ENCODE data around the gene LIN37. TPM values are rescaled to one million over a fixed set of nuclear protein-coding genes. Genes with fewer than 3 reads are reported as not detected.

The LIN37 gene
- total RNA-seq, 1 donor from 2014 or later = 11.4 TPM

DNA sequence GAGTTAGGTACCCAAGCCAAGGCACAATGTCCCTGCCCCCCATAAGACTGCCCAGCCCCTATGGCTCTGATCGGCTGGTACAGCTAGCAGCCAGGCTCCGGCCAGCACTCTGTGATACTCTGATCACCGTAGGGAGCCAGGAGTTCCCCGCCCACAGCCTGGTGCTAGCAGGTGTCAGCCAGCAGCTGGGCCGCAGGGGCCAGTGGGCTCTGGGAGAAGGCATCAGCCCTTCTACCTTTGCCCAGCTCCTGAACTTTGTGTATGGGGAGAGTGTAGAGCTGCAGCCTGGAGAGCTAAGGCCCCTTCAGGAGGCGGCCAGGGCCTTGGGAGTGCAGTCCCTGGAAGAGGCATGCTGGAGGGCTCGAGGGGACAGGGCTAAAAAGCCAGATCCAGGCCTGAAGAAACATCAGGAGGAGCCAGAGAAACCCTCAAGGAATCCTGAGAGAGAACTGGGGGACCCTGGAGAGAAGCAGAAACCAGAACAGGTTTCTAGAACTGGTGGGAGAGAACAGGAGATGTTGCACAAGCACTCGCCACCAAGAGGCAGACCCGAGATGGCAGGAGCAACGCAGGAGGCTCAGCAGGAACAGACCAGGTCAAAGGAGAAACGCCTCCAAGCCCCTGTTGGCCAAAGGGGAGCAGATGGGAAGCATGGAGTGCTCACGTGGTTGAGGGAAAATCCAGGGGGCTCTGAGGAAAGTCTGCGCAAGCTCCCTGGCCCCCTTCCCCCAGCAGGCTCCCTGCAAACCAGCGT lies 33.6 kb upstream of the LIN37 start:
- Mint-ChIP-seq H3K27me3 (ENCODE audit: insufficient read depth, low read depth) (peaks cover 11% of the 10 kb centered on the region), H3K36me3 (peaks cover 4% of the 10 kb centered on the region), H3K4me3 (peak overlapping the region; percentile 76), H3K4me1 (peaks cover 46% of the 10 kb centered on the region), H3K9me3 (no peaks in the 10 kb centered on the region), H3K27ac (peak overlapping the region; percentile 32)
- Histone ChIP-seq H3K9ac (no peak overlapping the region), H3K4me2 (peak overlapping the region; percentile 93), H3K4me1 (peaks cover 22% of the 10 kb centered on the region), H3F3A (ENCODE audit: low read depth) (peaks cover 19% of the 10 kb centered on the region), H4K20me1 (ENCODE audit: low read depth) (peaks cover 19% of the 10 kb centered on the region), H3K27me3 (peaks cover 8% of the 10 kb centered on the region), H3K4me3 (no peak overlapping the region), H2AFZ (replicated peaks) (no peak overlapping the region), H3K27ac (no peak overlapping the region), H3K79me2 (ENCODE audit: low read depth) (peaks cover 17% of the 10 kb centered on the region), H3K36me3 (no peaks in the 10 kb centered on the region), H3K9me3 (ENCODE audit: low read depth) (no peaks in the 10 kb centered on the region)
- DNase-seq (ENCODE audit: low spot score) = peak; percentile 42
- no peak for TF ChIP-seq EZH2 (IDR thresholded peaks at IDR 0.05)
- TF ChIP-seq, protein P1, sequence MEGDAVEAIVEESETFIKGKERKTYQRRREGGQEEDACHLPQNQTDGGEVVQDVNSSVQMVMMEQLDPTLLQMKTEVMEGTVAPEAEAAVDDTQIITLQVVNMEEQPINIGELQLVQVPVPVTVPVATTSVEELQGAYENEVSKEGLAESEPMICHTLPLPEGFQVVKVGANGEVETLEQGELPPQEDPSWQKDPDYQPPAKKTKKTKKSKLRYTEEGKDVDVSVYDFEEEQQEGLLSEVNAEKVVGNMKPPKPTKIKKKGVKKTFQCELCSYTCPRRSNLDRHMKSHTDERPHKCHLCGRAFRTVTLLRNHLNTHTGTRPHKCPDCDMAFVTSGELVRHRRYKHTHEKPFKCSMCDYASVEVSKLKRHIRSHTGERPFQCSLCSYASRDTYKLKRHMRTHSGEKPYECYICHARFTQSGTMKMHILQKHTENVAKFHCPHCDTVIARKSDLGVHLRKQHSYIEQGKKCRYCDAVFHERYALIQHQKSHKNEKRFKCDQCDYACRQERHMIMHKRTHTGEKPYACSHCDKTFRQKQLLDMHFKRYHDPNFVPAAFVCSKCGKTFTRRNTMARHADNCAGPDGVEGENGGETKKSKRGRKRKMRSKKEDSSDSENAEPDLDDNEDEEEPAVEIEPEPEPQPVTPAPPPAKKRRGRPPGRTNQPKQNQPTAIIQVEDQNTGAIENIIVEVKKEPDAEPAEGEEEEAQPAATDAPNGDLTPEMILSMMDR (IDR thresholded peaks at IDR 0.05) = no peak
- TF ChIP-seq EZH2phosphoT487 (IDR thresholded peaks at IDR 0.05) = no peak

DNA sequence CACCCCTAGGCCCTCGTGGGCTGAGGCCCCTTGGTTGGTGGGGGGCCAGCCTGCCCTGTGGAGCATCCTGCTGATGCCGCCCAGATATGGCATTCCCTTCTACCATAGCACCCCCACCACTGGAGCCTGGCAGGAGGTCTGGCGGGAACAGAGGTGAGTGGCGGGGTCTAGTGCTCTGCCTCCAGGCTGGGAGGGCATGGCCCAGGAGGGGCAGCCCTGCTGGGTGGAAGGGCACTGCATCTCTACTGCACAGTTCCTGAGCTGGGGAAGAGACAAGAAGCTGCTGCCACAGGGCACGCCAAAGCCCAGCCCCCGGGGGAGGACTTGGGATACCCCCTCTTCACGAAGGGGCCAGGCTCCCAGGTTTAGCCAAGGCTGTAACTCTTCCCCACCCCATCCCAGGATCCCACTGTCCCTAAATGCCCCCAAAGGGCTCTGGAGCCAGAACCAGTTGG lies 33.0 kb upstream of the LIN37 start:
- Histone ChIP-seq H3K9me3 (ENCODE audit: low read depth) (no peaks in the 10 kb centered on the region), H3K27me3 (peaks cover 8% of the 10 kb centered on the region), H3K9ac (no peak overlapping the region), H3K4me1 (peaks cover 22% of the 10 kb centered on the region), H3K4me3 (peak overlapping the region; percentile 58), H3K4me2 (peak overlapping the region; percentile 93), H3K36me3 (no peaks in the 10 kb centered on the region), H3F3A (ENCODE audit: low read depth) (peaks cover 19% of the 10 kb centered on the region), H3K27ac (no peak overlapping the region), H3K79me2 (ENCODE audit: low read depth) (peaks cover 22% of the 10 kb centered on the region), H4K20me1 (ENCODE audit: low read depth) (peaks cover 24% of the 10 kb centered on the region), H2AFZ (replicated peaks) (no peak overlapping the region)
- H3K36me3 Mint-ChIP-seq = peaks cover 7% of the 10 kb centered on the region
- H3K27me3 Mint-ChIP-seq (ENCODE audit: insufficient read depth, low read depth) = peaks cover 13% of the 10 kb centered on the region
- peaks cover 46% of the 10 kb centered on the region for H3K4me1 Mint-ChIP-seq
- H3K9me3 Mint-ChIP-seq = no peaks in the 10 kb centered on the region
- TF ChIP-seq, protein P1 (IDR thresholded peaks at IDR 0.05) = no peak
- TF ChIP-seq EZH2 (IDR thresholded peaks at IDR 0.05) (no peak), EZH2phosphoT487 (IDR thresholded peaks at IDR 0.05) (no peak)
- no peak for DNase-seq (ENCODE audit: low spot score)
- H3K4me3 Mint-ChIP-seq = peak overlapping the region; percentile 90
- H3K27ac Mint-ChIP-seq = no peak overlapping the region

DNA sequence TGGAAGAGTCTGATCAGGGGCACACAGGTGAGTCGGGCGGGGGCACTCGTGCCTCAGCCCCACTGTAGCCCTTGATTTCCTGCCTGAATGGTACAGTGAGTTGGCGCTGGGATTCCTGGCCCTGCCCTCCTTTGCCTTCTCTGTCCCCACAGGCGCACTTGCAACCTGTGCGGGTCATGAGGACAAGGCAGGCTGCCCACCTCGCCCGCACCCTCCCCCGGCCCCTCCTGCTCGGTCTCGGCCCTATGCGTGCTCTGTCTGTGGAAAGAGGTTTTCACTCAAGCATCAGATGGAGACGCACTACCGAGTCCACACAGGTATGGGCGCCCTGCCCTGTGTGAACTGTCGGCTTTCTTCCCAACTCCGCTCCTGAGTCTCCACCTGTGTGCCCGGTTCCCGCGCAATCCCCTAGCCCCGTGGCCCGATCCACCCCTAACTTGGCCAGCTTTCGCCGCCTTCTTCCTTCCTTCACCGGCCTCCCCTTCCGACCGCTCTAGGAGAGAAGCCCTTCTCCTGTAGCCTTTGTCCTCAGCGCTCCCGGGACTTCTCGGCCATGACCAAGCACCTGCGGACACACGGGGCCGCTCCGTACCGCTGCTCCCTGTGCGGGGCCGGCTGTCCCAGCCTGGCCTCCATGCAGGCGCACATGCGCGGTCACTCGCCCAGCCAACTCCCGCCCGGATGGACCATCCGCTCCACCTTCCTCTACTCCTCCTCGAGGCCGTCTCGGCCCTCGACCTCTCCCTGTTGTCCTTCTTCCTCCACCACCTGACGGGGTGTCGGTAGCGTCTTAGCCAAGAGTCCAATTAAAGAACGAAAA lies 32.2 kb upstream of the LIN37 start:
- Histone ChIP-seq H3K4me3 (peak overlapping the region; percentile 58), H4K20me1 (ENCODE audit: low read depth) (peaks cover 28% of the 10 kb centered on the region), H3F3A (ENCODE audit: low read depth) (peaks cover 19% of the 10 kb centered on the region), H3K9me3 (ENCODE audit: low read depth) (no peaks in the 10 kb centered on the region), H3K4me2 (peak overlapping the region; percentile 93), H3K4me1 (peaks cover 22% of the 10 kb centered on the region), H3K27ac (no peak overlapping the region), H2AFZ (replicated peaks) (peak overlapping the region; percentile 89), H3K36me3 (no peaks in the 10 kb centered on the region), H3K79me2 (ENCODE audit: low read depth) (peaks cover 22% of the 10 kb centered on the region), H3K9ac (no peak overlapping the region), H3K27me3 (peaks cover 8% of the 10 kb centered on the region)
- Mint-ChIP-seq H3K27ac (peak overlapping the region; percentile 97), H3K4me3 (peak overlapping the region; percentile 90), H3K4me1 (peaks cover 43% of the 10 kb centered on the region), H3K27me3 (ENCODE audit: insufficient read depth, low read depth) (peaks cover 12% of the 10 kb centered on the region), H3K9me3 (no peaks in the 10 kb centered on the region), H3K36me3 (peaks cover 7% of the 10 kb centered on the region)
- TF ChIP-seq, protein P1 (IDR thresholded peaks at IDR 0.05) = no peak
- TF ChIP-seq EZH2 (IDR thresholded peaks at IDR 0.05) = peak; percentile 61
- peak; percentile 17 for DNase-seq (ENCODE audit: low spot score)
